Endothelial cell (in vitro differentiated cells): ENCODE results near the gene TMEM132C. TPM values are rescaled to one million over a fixed set of nuclear protein-coding genes. Genes with fewer than 3 reads are reported as not detected.

Experiments
- DNase-seq: peaks from one replicate; pipeline ENCODE4 v3.0.0; 2021; ENCODE audit warnings: low spot score
- H3K27ac Mint-ChIP-seq: one replicate; pipeline ENCODE4 v1.8.0; 2021; ENCODE audit warnings: mixed read lengths, inconsistent platforms; ENCODE audit not compliant: unreplicated experiment
- H3K27me3 Mint-ChIP-seq: one replicate; pipeline ENCODE4 v1.8.0; 2021; ENCODE audit warnings: mild to moderate bottlenecking, moderate library complexity, mixed read lengths, inconsistent platforms; ENCODE audit not compliant: unreplicated experiment
- H3K36me3 Mint-ChIP-seq: one replicate; pipeline ENCODE4 v1.8.0; 2021; ENCODE audit warnings: mild to moderate bottlenecking, low read depth, mixed read lengths, inconsistent platforms; ENCODE audit not compliant: unreplicated experiment
- H3K4me1 Mint-ChIP-seq: one replicate; pipeline ENCODE4 v1.8.0; 2021; ENCODE audit warnings: mild to moderate bottlenecking, mixed read lengths, inconsistent platforms; ENCODE audit not compliant: unreplicated experiment
- H3K4me3 Mint-ChIP-seq: one replicate; pipeline ENCODE4 v1.8.0; 2021; ENCODE audit warnings: mild to moderate bottlenecking, mixed read lengths, inconsistent platforms; ENCODE audit not compliant: unreplicated experiment
- H3K9me3 Mint-ChIP-seq: one replicate; pipeline ENCODE4 v1.8.0; 2021; ENCODE audit warnings: mixed read lengths, inconsistent platforms; ENCODE audit not compliant: unreplicated experiment
- total RNA-seq: library from RNA; stranded (reverse); fragmentation: NEBNext Ultra II Directional; extraction: Animal tissue kit (Norgen Biotek cat#: 25700); gene quantifications from one replicate; pipeline ENCODE4 v1.2.1, GENCODE V29; 2021; ENCODE audit not compliant: unreplicated experiment
- TF ChIP-seq, protein P1 (sequence below): fragments of 200-600 bp; sonication (generic); IDR thresholded peaks from one replicate; pipeline ENCODE4 v1.5.0; 2021; ENCODE audit warnings: antibody characterized with exemption; ENCODE audit not compliant: unreplicated experiment

TMEM132C gene
- total RNA-seq, 1 donor from 2014 or later: not detected

DNA sequence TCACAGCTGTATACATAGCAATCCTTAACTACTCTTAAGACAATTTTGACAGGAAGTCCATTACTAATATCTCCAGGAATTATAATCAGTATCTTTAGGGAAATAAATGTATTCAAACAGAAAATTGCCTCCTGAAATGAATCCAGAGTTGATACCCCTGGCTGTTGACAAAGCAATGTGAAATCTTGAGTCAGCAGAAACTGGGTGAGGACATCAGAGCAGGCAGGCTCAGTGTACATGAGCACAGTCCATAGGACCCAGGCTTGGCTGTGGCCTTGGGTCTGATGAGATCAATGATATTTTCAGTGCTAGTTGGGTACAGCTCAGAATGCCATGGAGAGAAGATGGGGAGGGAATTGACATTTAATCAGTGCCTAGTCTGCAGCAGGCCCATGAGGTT lies 405.5 kb downstream of the TMEM132C start:
- H3K27ac Mint-ChIP-seq: no peak overlapping the region
- no peak for DNase-seq
- TF ChIP-seq, protein P1, sequence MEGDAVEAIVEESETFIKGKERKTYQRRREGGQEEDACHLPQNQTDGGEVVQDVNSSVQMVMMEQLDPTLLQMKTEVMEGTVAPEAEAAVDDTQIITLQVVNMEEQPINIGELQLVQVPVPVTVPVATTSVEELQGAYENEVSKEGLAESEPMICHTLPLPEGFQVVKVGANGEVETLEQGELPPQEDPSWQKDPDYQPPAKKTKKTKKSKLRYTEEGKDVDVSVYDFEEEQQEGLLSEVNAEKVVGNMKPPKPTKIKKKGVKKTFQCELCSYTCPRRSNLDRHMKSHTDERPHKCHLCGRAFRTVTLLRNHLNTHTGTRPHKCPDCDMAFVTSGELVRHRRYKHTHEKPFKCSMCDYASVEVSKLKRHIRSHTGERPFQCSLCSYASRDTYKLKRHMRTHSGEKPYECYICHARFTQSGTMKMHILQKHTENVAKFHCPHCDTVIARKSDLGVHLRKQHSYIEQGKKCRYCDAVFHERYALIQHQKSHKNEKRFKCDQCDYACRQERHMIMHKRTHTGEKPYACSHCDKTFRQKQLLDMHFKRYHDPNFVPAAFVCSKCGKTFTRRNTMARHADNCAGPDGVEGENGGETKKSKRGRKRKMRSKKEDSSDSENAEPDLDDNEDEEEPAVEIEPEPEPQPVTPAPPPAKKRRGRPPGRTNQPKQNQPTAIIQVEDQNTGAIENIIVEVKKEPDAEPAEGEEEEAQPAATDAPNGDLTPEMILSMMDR: no peak
- H3K36me3 Mint-ChIP-seq: peaks cover 4% of the 10 kb centered on the region
- H3K4me1 Mint-ChIP-seq: no peaks in the 10 kb centered on the region
- peaks cover 41% of the 10 kb centered on the region for H3K9me3 Mint-ChIP-seq
- peaks cover 5% of the 10 kb centered on the region for H3K27me3 Mint-ChIP-seq
- peak overlapping the region; percentile 60 for H3K4me3 Mint-ChIP-seq

DNA sequence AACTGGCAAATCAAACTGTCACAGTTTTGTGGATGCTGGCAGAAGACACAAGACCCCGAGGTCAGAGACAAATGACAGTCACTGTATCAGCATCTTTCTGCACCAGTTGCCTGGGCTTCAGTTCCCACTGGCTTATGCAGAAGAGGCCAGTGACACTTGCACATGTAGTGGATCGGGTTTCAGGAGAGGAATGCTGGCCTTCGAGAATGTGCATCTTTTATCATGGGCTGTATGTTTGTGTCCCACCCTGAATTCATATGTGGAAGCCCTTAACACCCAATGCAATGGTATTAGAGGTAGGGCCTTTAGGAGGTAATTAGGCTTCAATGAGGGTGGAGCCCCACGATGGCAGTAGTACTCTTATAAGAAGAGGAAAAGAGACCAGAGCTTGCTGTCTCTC lies 405.9 kb downstream of the TMEM132C start:
- TF ChIP-seq, protein P1: no peak
- Mint-ChIP-seq H3K36me3 (peaks cover 4% of the 10 kb centered on the region), H3K27ac (no peak overlapping the region), H3K9me3 (peaks cover 41% of the 10 kb centered on the region), H3K4me3 (no peak overlapping the region), H3K27me3 (peaks cover 5% of the 10 kb centered on the region), H3K4me1 (no peaks in the 10 kb centered on the region)
- DNase-seq: no peak

DNA sequence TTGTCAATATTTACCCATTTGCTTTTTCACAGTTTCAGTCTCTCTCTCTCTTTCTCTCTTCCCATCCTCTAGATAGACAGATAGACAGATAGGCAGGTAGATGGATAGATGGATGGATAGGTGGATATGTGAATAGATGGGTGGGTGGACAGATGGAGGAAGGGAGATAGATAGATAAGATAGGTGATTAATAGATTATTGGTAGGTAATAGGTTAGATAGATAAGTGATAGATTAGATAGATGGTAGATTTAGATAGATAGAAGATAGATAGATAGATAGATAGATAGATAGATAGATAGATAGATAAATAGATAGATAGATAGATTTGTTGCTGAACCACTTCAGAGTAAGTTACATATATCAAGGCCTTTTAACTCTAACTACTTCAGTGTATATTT lies 408.6 kb downstream of the TMEM132C start:
- Mint-ChIP-seq H3K9me3 (peaks cover 45% of the 10 kb centered on the region), H3K36me3 (peaks cover 4% of the 10 kb centered on the region), H3K4me3 (no peak overlapping the region), H3K4me1 (no peaks in the 10 kb centered on the region), H3K27ac (no peak overlapping the region), H3K27me3 (peaks cover 5% of the 10 kb centered on the region)
- no peak for DNase-seq
- TF ChIP-seq, protein P1: no peak

DNA sequence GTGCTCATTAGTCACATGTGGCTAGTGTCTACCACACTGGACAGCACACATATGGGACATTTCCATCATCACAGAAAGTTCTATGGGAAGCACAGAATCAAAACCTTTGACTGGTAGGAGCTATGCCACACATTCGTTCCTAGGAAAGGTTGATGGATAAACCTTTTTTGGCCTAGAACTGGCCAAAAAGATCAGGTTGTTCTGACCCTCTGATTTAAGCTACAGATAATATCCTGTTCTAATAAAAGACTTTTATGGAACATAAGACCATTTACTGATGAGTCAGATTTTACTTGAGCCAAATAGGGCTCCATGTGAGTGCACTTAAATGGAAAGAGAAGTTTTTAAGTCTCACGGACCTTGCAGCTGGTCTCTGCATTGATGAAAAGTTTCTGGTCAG lies 413.6 kb downstream of the TMEM132C start:
- H3K36me3 Mint-ChIP-seq: peaks cover 11% of the 10 kb centered on the region
- H3K27me3 Mint-ChIP-seq: peaks cover 22% of the 10 kb centered on the region
- peaks cover 45% of the 10 kb centered on the region for H3K9me3 Mint-ChIP-seq
- H3K4me1 Mint-ChIP-seq: no peaks in the 10 kb centered on the region
- no peak overlapping the region for H3K4me3 Mint-ChIP-seq
- DNase-seq: no peak
- TF ChIP-seq, protein P1: no peak
- no peak overlapping the region for H3K27ac Mint-ChIP-seq

DNA sequence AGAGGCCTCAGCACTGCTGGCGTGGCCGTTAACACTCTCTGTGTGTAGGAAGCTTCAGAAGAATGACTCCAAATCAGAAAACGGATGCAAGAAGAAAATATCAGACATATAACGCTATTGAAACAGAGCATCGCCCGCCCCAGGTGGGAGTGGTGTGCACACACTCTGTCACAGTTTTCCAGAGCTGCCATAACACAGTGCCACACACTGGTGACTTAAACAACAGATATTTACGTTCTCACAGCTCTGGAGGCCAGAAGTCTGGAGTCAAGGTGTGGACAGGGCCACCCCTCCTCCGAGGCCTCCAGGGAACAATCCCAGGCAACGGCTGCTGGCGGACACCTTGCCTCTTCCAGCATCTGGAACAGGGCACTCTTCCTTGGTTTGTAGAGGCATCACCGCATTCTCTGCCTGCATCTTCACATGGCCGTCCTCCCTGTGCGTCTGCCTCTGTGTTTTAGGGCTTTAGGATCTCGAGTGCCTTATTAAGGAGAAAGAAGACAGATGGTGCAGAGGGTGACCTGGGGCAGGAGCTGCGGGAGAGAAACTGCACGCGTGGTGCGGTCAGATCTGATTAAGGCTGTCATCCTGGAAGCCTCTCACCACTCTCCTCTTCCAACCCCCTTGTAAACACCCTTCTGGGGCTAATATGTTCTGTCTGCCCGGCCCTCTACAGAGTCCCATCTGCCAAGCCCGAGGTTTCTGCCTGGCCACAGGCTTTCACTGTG lies 415.7 kb downstream of the TMEM132C start:
- Mint-ChIP-seq H3K36me3 (peaks cover 16% of the 10 kb centered on the region), H3K9me3 (peaks cover 52% of the 10 kb centered on the region), H3K4me1 (no peaks in the 10 kb centered on the region), H3K4me3 (no peak overlapping the region), H3K27ac (no peak overlapping the region), H3K27me3 (peaks cover 22% of the 10 kb centered on the region)
- DNase-seq: no peak
- TF ChIP-seq, protein P1: no peak
